ENCODE results near the gene PLA2R1. TPM values are rescaled to one million over a fixed set of nuclear protein-coding genes. Genes with fewer than 3 reads are reported as not detected.

Gene PLA2R1
- total RNA-seq, 1 donor from 2014 or later: 3.0 TPM

- intact Hi-C loops (cut with DNase I): no loop called here
- DNase-seq (ENCODE audit: low spot score): no peak
These were observed 6.5 kb upstream of the PLA2R1 start for GRCh38 chr2:160068906-160069305.

GRCh38 chr2:160064916-160065315 is 2.5 kb upstream of the PLA2R1 start:
- intact Hi-C loops (cut with DNase I): no loop called here
- DNase-seq (ENCODE audit: low spot score): no peak

DNA sequence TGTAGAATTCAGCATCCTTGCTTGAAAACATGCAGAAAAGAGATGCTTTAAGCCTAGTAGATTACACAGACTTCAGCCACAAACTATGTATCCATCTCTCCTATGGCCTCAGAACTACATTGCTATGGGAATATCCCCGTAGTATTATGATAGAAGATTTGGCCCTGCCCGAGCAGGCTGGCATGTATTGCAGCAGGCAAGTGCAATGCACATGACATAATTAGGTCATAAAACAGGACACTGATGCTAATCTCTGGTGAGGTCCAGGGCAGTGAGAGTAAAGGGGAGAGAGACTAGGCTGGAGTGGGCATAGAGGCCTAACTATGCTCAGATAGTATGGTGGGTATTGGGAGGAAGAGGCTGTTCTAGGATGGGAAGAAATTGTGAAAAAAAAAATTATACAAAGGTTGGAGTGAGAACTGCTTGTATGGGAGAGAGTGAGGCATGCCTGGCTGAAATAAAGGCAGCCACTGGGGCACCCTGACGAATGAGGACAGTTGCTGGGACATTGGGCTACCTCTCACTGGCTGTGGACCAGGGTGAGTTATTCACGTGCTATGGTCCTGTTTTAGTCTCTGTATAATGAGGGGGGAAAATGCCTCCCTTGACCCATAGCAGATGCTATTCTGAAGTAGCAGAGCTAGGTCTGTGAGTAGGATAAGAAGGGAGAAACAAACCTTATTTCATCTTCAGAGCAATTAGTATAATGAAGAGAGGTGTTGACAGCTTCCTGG is 1.6 kb upstream of the PLA2R1 start:
- no peak for DNase-seq (ENCODE audit: low spot score)
- intact Hi-C loops (cut with DNase I): no loop called here

DNA sequence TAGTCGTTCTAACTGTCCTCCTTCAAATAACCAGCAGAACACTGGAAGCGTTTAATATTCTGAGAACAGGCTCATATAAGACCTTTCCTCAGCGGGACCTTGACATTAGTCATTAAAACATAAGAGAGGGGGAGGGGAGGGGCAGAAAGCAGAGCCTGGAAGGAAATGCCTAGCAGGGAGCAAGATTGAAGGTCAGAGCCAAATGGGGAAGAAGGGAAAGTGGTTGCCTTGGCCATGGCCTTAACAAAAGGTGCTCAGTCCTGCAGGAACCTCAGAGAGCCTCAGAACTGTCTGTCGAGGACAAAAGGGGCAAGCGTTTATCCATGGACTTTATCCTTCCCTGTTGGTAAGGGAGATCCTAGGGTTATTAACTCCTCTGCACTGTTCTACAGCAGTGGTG is 856 bp upstream of the PLA2R1 start:
- DNase-seq (ENCODE audit: low spot score): no peak
- intact Hi-C loops (cut with DNase I): no loop called here

DNA sequence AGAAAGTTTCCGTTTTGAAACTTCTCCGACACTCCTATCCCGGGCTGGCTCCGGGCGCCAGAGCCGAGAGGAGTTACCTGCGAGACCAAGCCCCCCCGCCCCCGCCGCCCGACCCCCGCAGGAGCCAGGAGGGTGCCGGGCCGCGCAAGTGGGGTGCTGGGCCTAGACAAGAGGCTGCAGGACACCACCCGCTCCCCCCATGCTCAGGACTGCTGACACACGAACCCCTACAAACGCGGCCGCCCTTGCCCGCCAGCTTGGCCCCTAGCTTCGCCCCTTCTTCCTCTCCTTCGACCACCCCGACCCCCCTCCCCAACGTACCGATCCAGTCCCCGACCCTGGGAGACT is 497 bp downstream of the PLA2R1 start:
- intact Hi-C loops (cut with DNase I): no loop called here
- no peak for DNase-seq (ENCODE audit: low spot score)

GRCh38 chr2:160061533-160061932 is 882 bp downstream of the PLA2R1 start:
- intact Hi-C loops (cut with DNase I): no loop called here

DNA sequence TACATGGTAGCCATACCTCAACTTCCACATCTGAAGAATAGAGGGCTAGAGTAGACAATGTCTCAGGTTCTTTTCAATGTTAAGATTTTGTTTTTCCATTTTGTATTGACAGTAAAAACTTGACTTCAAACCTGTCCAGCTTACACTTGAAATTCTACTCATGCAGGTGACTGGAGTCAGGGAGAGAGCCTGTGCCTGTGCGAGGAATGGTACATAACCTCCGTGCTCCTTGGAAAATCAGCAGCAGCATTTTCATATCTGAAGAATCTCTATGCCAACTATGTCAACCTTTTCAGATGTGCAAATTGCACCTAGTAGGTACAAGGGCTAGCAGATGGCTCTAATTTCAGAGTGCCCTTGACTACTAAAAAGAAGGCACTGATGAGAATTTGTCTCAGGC is 2.1 kb downstream of the PLA2R1 start:
- intact Hi-C loops (cut with DNase I): no loop called here
- DNase-seq (ENCODE audit: low spot score): no peak

More at GRCh38 chr2:160061533-160061932, 882 bp downstream of the PLA2R1 start:
- no peak for DNase-seq (ENCODE audit: low spot score)

GRCh38 chr2:160057356-160057755 is 5.1 kb downstream of the PLA2R1 start:
- intact Hi-C loops (cut with DNase I): no loop called here

DNA sequence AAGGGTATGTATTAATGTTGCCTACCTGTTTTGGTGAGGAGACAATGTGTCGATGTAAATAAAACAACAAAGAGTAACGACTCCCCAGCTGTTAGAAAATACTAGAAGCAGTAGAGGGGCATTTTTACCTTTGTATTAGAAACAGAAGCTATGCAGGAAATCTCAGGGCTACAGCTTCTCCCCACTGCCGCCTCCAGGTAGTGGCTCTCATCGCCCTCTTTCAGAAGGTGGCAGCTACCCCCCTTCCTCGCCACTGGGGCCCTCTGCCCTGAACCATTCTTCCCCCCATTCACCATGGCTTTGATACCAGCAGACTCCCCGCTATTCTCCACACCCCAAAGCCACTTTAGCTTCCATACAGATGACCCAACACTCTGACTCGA is 6.7 kb downstream of the PLA2R1 start:
- intact Hi-C loops (cut with DNase I): no loop called here
- DNase-seq (ENCODE audit: low spot score): no peak

More at GRCh38 chr2:160057356-160057755, 5.1 kb downstream of the PLA2R1 start:
- DNase-seq (ENCODE audit: low spot score): no peak

DNA sequence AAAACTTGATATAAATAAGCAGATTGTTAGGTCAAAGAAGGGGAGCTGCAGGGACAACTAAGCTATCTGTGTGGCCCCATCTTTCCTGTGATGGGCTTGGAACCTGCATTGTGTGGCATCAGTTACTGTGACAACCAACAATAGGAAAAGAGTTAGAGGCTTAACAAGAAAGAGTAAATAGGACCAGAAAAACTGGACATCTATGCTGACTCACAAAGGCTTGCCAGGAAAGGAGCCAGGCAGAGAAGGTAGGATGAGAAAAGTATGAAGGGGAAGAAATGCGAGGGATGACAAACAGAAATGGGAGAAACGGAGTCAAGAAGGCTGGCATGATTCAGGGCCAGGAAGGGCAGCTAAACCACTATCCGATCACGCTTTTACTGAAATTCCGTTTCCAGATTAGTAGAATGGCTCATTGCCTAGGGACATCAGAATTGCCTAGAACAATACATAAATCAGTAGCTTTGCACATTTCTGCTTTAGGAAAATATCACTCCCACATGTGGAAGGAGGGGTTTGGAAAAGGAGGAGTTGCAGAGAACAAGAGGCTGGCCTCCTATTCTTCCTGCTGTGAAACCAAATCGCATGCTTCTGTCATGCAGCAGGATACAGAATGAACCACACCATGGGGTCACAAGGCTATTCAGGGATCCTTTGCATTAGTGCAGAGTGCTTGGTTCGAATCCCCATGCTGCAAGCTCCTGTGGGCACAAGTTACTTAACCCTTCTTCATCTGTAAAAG is 7.3 kb downstream of the PLA2R1 start:
- intact Hi-C loops (cut with DNase I): no loop called here
- no peak for DNase-seq (ENCODE audit: low spot score)

GRCh38 chr2:160053946-160054345 is 8.5 kb downstream of the PLA2R1 start:
- DNase-seq (ENCODE audit: low spot score): no peak
- intact Hi-C loops (cut with DNase I): no loop called here

GRCh38 chr2:160052531-160052930 is 9.9 kb downstream of the PLA2R1 start:
- intact Hi-C loops (cut with DNase I): no loop called here
- DNase-seq (ENCODE audit: low spot score): no peak

- intact Hi-C loops (cut with DNase I): no loop called here
- no peak for DNase-seq (ENCODE audit: low spot score)
These were observed 11.0 kb downstream of the PLA2R1 start for GRCh38 chr2:160051371-160051800.

GRCh38 chr2:160050147-160050546 is 12.3 kb downstream of the PLA2R1 start:
- DNase-seq (ENCODE audit: low spot score): no peak
- intact Hi-C loops (cut with DNase I): no loop called here

- intact Hi-C loops (cut with DNase I): no loop called here
- DNase-seq (ENCODE audit: low spot score): no peak
These were observed 16.7 kb downstream of the PLA2R1 start for GRCh38 chr2:160045703-160046210.

GRCh38 chr2:160044728-160045127 is 17.7 kb downstream of the PLA2R1 start:
- no peak for DNase-seq (ENCODE audit: low spot score)
- intact Hi-C loops (cut with DNase I): no loop called here

DNA sequence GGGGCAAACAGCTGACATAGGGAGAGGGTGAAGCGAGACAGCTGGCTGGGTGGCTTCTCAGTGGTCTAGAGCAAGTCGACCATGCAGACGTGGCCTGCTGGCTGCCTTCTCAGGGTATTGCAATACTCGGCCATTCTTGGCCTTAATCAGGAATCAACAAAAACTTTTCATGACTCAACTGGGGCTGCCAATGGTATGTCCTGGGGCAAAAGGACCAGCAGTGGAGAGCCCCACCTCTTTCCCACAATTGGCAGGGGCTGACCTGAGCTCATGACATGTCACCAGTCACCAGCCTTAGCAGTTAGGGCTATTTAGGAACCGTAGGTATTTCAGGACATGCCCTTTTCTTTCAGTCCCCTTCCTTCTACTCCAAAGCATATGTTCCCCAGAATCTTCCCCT is 19.1 kb downstream of the PLA2R1 start:
- intact Hi-C loops (cut with DNase I): no loop called here
- no peak for DNase-seq (ENCODE audit: low spot score)

- DNase-seq (ENCODE audit: low spot score): no peak
- intact Hi-C loops (cut with DNase I): no loop called here
These were observed 20.4 kb downstream of the PLA2R1 start for GRCh38 chr2:160042054-160042453.

DNA sequence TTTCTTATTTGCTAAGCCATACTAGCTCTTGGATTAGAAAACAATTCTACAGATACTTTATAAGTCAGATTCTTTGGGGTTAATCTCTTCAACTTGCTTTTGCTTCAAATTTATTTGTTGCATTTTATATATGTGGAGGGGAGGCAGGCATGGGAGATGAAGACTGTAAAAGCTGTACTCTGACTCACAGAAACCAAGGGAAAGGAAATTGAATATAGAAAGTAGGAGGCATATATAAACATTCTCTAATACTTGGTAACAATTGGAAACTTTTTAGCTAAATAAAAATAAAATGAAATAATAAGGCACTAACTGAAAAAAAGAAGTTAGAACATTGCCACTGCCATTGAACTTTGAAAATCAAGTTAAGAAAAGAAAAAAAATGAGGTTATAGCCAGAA is 21.3 kb downstream of the PLA2R1 start:
- intact Hi-C loops (cut with DNase I): no loop called here
- DNase-seq (ENCODE audit: low spot score): no peak

DNA sequence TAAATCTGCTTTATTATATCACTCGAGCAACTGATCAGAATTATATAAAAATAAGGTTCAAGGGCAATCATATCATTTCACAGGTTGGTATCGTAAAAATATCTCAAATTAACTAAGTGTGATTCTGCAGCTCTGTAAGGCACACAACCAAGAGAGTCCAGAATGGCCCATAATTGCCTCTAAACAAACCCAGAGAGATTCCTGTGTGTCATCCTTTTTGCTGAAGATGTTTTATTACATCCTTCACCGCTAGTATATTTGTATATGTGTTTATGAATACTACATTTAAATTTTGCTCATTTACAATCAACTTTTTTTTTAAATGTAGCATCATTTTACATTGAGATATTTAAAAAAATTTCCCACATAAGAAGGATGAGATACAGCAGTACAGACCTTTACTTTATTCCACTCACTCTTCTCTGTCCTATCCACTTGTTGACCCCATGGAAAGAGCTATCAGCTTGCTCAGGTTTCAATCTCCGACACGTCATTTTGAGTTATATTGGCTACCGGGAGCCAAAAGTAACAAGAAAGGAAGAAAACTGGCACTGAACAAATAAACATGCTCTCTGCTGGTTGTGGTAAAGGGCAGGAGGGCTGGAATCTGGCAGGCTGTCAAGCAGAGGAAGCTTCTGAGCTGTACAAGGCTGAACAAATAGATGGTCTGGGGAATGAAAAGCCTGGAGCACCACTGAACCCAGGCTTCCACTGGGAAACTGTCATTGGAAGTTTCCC is 23.1 kb downstream of the PLA2R1 start:
- DNase-seq (ENCODE audit: low spot score): no peak
- intact Hi-C loops (cut with DNase I): no loop called here

Data from cardiac septum (tissue), 1 donor.